SU-DHL-6 (cell line): ENCODE results near the gene DDX5.
"Not testable (repeated sequence)": the region's sequence is repeated elsewhere in the genome, so short reads cannot be mapped to it uniquely, and the experiment has no call there.

ENCODE experiments used
- H2AFZ ChIP-seq: fragments of 200-600 bp; sonication (generic); 2 replicates; pipeline ENCODE4 v1.6.1; 2014; ENCODE audit warnings: low read depth, mild to moderate bottlenecking, moderate library complexity, mixed read lengths, antibody characterized with exemption, low read length; ENCODE audit not compliant: severe bottlenecking
- H3F3A ChIP-seq: fragments of 200-600 bp; shearing (Covaris generic); 2 replicates; pipeline ENCODE4 v1.6.0; 2016; ENCODE audit warnings: antibody characterized with exemption, mild to moderate bottlenecking; ENCODE audit not compliant: insufficient read depth
- H3K27ac ChIP-seq: fragments of 200-600 bp; sonication (generic); 2 replicates; pipeline ENCODE4 v1.5.1; 2016; ENCODE audit warnings: low read depth, mild to moderate bottlenecking, low read length, moderate library complexity, mixed read lengths
- H3K27me3 ChIP-seq: fragments of 200-600 bp; sonication (generic), shearing (Covaris generic); 2 replicates; pipeline ENCODE4 v1.6.0; 2014; ENCODE audit warnings: mild to moderate bottlenecking, low read length
- H3K36me3 ChIP-seq: fragments of 200-600 bp; sonication (generic); 2 replicates; pipeline ENCODE4 v1.6.1; 2014; ENCODE audit warnings: mild to moderate bottlenecking, low read length, mixed read lengths
- H3K4me2 ChIP-seq: fragments of 300-600, 200-600 bp; shearing (Covaris generic), sonication (generic); 2 replicates; pipeline ENCODE4 v1.6.0; 2014; ENCODE audit warnings: low read length, low read depth, mild to moderate bottlenecking; ENCODE audit not compliant: poor library complexity, severe bottlenecking
- H3K4me3 ChIP-seq: fragments of 200-600 bp; sonication (generic); 2 replicates; pipeline ENCODE4 v1.5.1; 2014; ENCODE audit warnings: antibody characterized with exemption, low read length, mild to moderate bottlenecking, mixed read lengths; ENCODE audit not compliant: insufficient read depth, poor library complexity, severe bottlenecking
- H3K79me2 ChIP-seq: fragments of 200-600 bp; sonication (generic); 2 replicates; pipeline ENCODE4 v1.6.1; 2014; ENCODE audit warnings: mild to moderate bottlenecking, low read length, moderate library complexity; ENCODE audit not compliant: insufficient read depth
- H3K9ac ChIP-seq: fragments of 200-600 bp; sonication (generic); 2 replicates; pipeline ENCODE4 v1.7.0; 2014; ENCODE audit warnings: mild to moderate bottlenecking, low read length
- H3K9me2 ChIP-seq: fragments of 200-600 bp; sonication (generic); replicated peaks from 2 replicates; pipeline ENCODE4 v1.6.1; 2014; ENCODE audit warnings: low read length; ENCODE audit not compliant: insufficient read depth
- H3K9me3 ChIP-seq: fragments of 200-600 bp; sonication (generic); 2 replicates; pipeline ENCODE4 v1.6.1; 2014; ENCODE audit warnings: low read length, mixed read lengths; ENCODE audit not compliant: insufficient read depth
- H4K20me1 ChIP-seq: fragments of 200-600 bp; sonication (generic); 2 replicates; pipeline ENCODE4 v1.6.1; 2014; ENCODE audit warnings: low read depth, mild to moderate bottlenecking, antibody characterized with exemption, low read length, moderate library complexity, mixed read lengths
- CTCF ChIP-seq: fragments of 200-600 bp; sonication (generic); IDR thresholded peaks from one replicate; pipeline ENCODE4 v1.5.1; 2017; ENCODE audit warnings: antibody characterized with exemption, mild to moderate bottlenecking, low read length, moderate library complexity; ENCODE audit not compliant: insufficient read depth, poor library complexity, severe bottlenecking
- EZH2phosphoT487 ChIP-seq: fragments of 200-600 bp; sonication (generic), shearing (Covaris generic); conservative IDR thresholded peaks from 2 replicates; pipeline ENCODE4 v1.6.1; 2018; ENCODE audit warnings: mild to moderate bottlenecking, antibody characterized with exemption, low read length, moderate library complexity, mixed read lengths

Gene DDX5

GRCh38 chr17:64472564-64472963, 33.5 kb downstream of the DDX5 start:
- no peak overlapping the region for H3K9ac ChIP-seq
- no peak overlapping the region for H3K27ac ChIP-seq
- H3K4me2 ChIP-seq: no peak overlapping the region
- TF ChIP-seq CTCF (no peak), EZH2phosphoT487 (no peak)
- H3K9me2 ChIP-seq: no peaks in the 10 kb centered on the region
- H3K4me3 ChIP-seq: no peak overlapping the region
- H3K79me2 ChIP-seq: no peaks in the 10 kb centered on the region
- no peaks in the 10 kb centered on the region for H3K9me3 ChIP-seq
- no peaks in the 10 kb centered on the region; the same call in 1 of the 2 replicates for H3F3A ChIP-seq
- no peak overlapping the region for H2AFZ ChIP-seq
- H3K36me3 ChIP-seq: peaks cover 10% of the 10 kb centered on the region; the same call in 1 of the 2 replicates
- no peaks in the 10 kb centered on the region for H4K20me1 ChIP-seq
- H3K27me3 ChIP-seq: no peaks in the 10 kb centered on the region

- no peaks in the 10 kb centered on the region for H4K20me1 ChIP-seq
- H3F3A ChIP-seq: no peaks in the 10 kb centered on the region; the same call in 1 of the 2 replicates
- no peak overlapping the region for H3K4me3 ChIP-seq
- TF ChIP-seq CTCF (no peak), EZH2phosphoT487 (no peak)
- H3K36me3 ChIP-seq: no peaks in the 10 kb centered on the region
- H3K27me3 ChIP-seq: no peaks in the 10 kb centered on the region
- no peak overlapping the region for H3K9ac ChIP-seq
- H3K9me2 ChIP-seq: no peaks in the 10 kb centered on the region
- no peaks in the 10 kb centered on the region for H3K79me2 ChIP-seq
- H2AFZ ChIP-seq: no peak overlapping the region
- no peak overlapping the region for H3K4me2 ChIP-seq
- no peaks in the 10 kb centered on the region for H3K9me3 ChIP-seq
- H3K27ac ChIP-seq: no peak overlapping the region
Measured at GRCh38 chr17:64471440-64471839, 34.6 kb downstream of the DDX5 start.

DNA sequence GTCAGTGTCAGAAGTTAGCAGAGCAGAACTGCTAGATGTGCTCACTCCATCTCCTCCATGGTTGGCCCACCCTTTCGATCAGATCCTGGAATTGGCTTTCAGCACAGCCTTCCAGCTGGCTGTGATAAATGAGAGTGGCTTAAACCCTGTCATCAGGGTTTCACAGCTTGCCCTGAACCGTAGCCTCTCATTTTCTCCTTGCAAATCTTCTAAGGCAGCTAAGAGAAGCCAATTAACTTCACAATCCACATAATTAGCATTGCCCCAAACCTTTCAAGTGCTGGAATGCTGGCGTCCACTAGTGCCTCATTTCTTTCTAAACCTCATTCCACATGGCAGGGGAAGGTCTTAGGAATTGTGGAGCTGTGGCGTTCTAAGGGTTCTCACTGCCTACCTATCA, 35.5 kb downstream of the DDX5 start:
- H3K4me2 ChIP-seq: no peak overlapping the region
- H3K79me2 ChIP-seq: no peaks in the 10 kb centered on the region
- H3K9me2 ChIP-seq: no peaks in the 10 kb centered on the region
- no peaks in the 10 kb centered on the region for H3K27me3 ChIP-seq
- no peaks in the 10 kb centered on the region for H4K20me1 ChIP-seq
- H2AFZ ChIP-seq: no peak overlapping the region
- no peaks in the 10 kb centered on the region for H3K36me3 ChIP-seq
- no peak for TF ChIP-seq CTCF
- no peak for TF ChIP-seq EZH2phosphoT487
- H3K9me3 ChIP-seq: no peaks in the 10 kb centered on the region
- H3K9ac ChIP-seq: no peak overlapping the region
- no peak overlapping the region for H3K4me3 ChIP-seq
- no peaks in the 10 kb centered on the region; the same call in 1 of the 2 replicates for H3F3A ChIP-seq
- no peak overlapping the region for H3K27ac ChIP-seq

DNA sequence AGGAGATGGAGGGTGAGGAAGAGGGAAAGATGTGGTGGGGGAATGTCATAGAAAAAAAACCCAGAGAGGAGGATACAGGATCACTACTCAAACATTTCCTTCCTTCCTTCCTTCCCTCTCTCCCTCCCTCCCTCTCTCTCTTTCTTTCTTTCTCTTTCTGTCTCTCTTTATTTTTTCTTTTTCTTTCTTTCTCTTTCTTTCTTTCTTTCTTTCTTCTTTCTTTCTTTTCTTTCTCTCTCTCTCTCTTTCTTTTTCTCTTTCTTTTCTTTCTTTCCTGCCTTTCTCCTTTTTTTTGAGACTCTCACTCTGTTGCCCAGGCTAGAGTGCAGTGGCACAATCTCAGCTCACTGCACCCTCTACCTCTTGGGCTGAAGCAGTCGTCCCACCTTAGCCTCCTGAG, 39.3 kb downstream of the DDX5 start:
- not testable (repeated sequence) for H3K36me3 ChIP-seq, H3K9me3 ChIP-seq, H3K27me3 ChIP-seq, H4K20me1 ChIP-seq, H3K27ac ChIP-seq, H2AFZ ChIP-seq, H3K9me2 ChIP-seq, H3K4me2 ChIP-seq, H3K4me3 ChIP-seq, H3K79me2 ChIP-seq, H3K9ac ChIP-seq, H3F3A ChIP-seq
